Trophoblast cell (in vitro differentiated cells and primary cell): ENCODE measurements around the gene RAB18.

Experiments
- DNase-seq, 2 donors: peaks; one replicate each; pipeline ENCODE4 v3.0.0-alpha.2; 2016
- H2AFZ ChIP-seq: 2 replicates; pipeline ENCODE4 v1.6.1; 2013; ENCODE audit warnings: low read length, moderate library complexity, mild to moderate bottlenecking; ENCODE audit not compliant: insufficient read depth, poor library complexity
- H2AK5ac ChIP-seq: 2 replicates; pipeline ENCODE4 v1.6.1; 2013; ENCODE audit warnings: mild to moderate bottlenecking, low read length
- H2BK120ac ChIP-seq: 2 replicates; pipeline ENCODE4 v1.6.1; 2013; ENCODE audit warnings: low read length, mild to moderate bottlenecking, moderate library complexity; ENCODE audit not compliant: insufficient read depth, poor library complexity
- H2BK12ac ChIP-seq: 2 replicates; pipeline ENCODE4 v1.6.1; 2013; ENCODE audit warnings: mild to moderate bottlenecking, low read length, moderate library complexity
- H2BK5ac ChIP-seq: 2 replicates; pipeline ENCODE4 v1.6.1; 2013; ENCODE audit warnings: low read length, low read depth, moderate library complexity, mild to moderate bottlenecking; ENCODE audit not compliant: poor library complexity
- H3K14ac ChIP-seq: 2 replicates; pipeline ENCODE4 v1.6.1; 2013; ENCODE audit warnings: mild to moderate bottlenecking, low read length
- H3K18ac ChIP-seq: 2 replicates; pipeline ENCODE4 v1.6.1; 2013; ENCODE audit warnings: mild to moderate bottlenecking, low read length
- H3K23ac ChIP-seq: 2 replicates; pipeline ENCODE4 v1.6.1; 2013; ENCODE audit warnings: low read length
- H3K27ac ChIP-seq: 2 replicates; pipeline ENCODE4 v1.5.1; 2013; ENCODE audit warnings: low read depth, mild to moderate bottlenecking, inconsistent platforms, low read length, moderate library complexity
- H3K27me3 ChIP-seq: 2 replicates; pipeline ENCODE4 v1.6.1; 2013; ENCODE audit warnings: inconsistent platforms, mild to moderate bottlenecking, low read length, moderate library complexity; ENCODE audit not compliant: insufficient read depth
- H3K36me3 ChIP-seq, 2 experiments: 1 replicate in 1 of 2; 2 replicates in 1 of 2; pipeline ENCODE4 v1.6.1; 2013; ENCODE audit warnings: low read length in 2 of 2, mild to moderate bottlenecking in 2 of 2, moderate library complexity in 1 of 2; ENCODE audit not compliant: insufficient read depth in 2 of 2, control insufficient read depth in 1 of 2
- H3K4ac ChIP-seq: 2 replicates; pipeline ENCODE4 v1.6.1; 2013; ENCODE audit warnings: low read depth, mild to moderate bottlenecking, low read length, moderate library complexity
- H3K4me1 ChIP-seq, 2 experiments: 1 replicate in 1 of 2; 2 replicates in 1 of 2; pipeline ENCODE4 v1.6.1; 2013; ENCODE audit warnings: low read length in 2 of 2, mild to moderate bottlenecking in 2 of 2, moderate library complexity in 1 of 2; ENCODE audit not compliant: insufficient read depth in 2 of 2, control insufficient read depth in 1 of 2
- H3K4me2 ChIP-seq: 2 replicates; pipeline ENCODE4 v1.6.1; 2013; ENCODE audit warnings: inconsistent platforms, mild to moderate bottlenecking, low read length, moderate library complexity
- H3K4me3 ChIP-seq: 2 replicates; pipeline ENCODE4 v1.5.1; 2013; ENCODE audit warnings: mild to moderate bottlenecking, low read depth, low read length, inconsistent platforms
- H3K79me1 ChIP-seq: one replicate; pipeline ENCODE4 v1.6.1; 2013; ENCODE audit warnings: low read length
- H3K79me2 ChIP-seq: 2 replicates; pipeline ENCODE4 v1.6.1; 2013; ENCODE audit warnings: low read length, mild to moderate bottlenecking; ENCODE audit not compliant: control insufficient read depth, insufficient read depth, poor library complexity
- H3K9ac ChIP-seq: 2 replicates; pipeline ENCODE4 v1.6.1; 2013; ENCODE audit warnings: mild to moderate bottlenecking, low read length
- H3K9me3 ChIP-seq: 2 replicates; pipeline ENCODE4 v1.6.1; 2013; ENCODE audit warnings: low read depth, mild to moderate bottlenecking, control low read depth, inconsistent platforms, low read length; ENCODE audit not compliant: insufficient read depth
- H4K12ac ChIP-seq: 2 replicates; pipeline ENCODE4 v1.6.1; 2013; ENCODE audit warnings: low read depth, mild to moderate bottlenecking, low read length, moderate library complexity
- H4K8ac ChIP-seq: 2 replicates; pipeline ENCODE4 v1.6.1; 2013; ENCODE audit warnings: low read depth, mild to moderate bottlenecking, low read length, moderate library complexity
- H4K91ac ChIP-seq: one replicate; pipeline ENCODE4 v1.6.1; 2013; ENCODE audit warnings: low read depth, mild to moderate bottlenecking, low read length, moderate library complexity
- WGBS: extraction: QIAGEN DNeasy Blood & Tissue Kit; methylation state at CpG from one replicate; pipeline ENCODE4 v1.1.7; 2013; ENCODE audit warnings: missing lambda C conversion rate; ENCODE audit not compliant: insufficient read length, insufficient coverage; ENCODE audit errors: extremely low coverage; 5-methylcytosine and 5-hydroxymethylcytosine counted together

Gene RAB18

GRCh38 chr10:27536437-27536836, 32.3 kb downstream of the RAB18 start:
- Histone ChIP-seq H3K4me2 (no peak overlapping the region), H2BK12ac (no peak overlapping the region), H3K23ac (no peak overlapping the region), H3K4ac (no peak overlapping the region), H2BK120ac (no peak overlapping the region), H2BK5ac (no peak overlapping the region), H3K79me1 (no peaks in the 10 kb centered on the region), H4K8ac (no peak overlapping the region), H2AFZ (no peak overlapping the region), H3K27ac (no peak overlapping the region), H3K14ac (no peak overlapping the region), H3K4me3 (no peak overlapping the region), H4K91ac (no peak overlapping the region), H3K18ac (no peak overlapping the region), H2AK5ac (no peak overlapping the region), H4K12ac (no peak overlapping the region), H3K27me3 (no peaks in the 10 kb centered on the region), H3K36me3 (peaks cover 2 to 13% of the 10 kb centered on the region in 2 experiments), H3K79me2 (no peaks in the 10 kb centered on the region), H3K4me1 (no peaks in the 10 kb centered on the region), H3K9me3 (no peaks in the 10 kb centered on the region), H3K9ac (no peak overlapping the region)
- DNase-seq = no peak

GRCh38 chr10:27537166-27537565, 33.1 kb downstream of the RAB18 start:
- Histone ChIP-seq H4K8ac (no peak overlapping the region), H3K18ac (no peak overlapping the region), H3K9me3 (no peaks in the 10 kb centered on the region), H4K12ac (no peak overlapping the region), H2BK12ac (no peak overlapping the region), H3K4me1 (peaks cover 0 to 2% of the 10 kb centered on the region in 2 experiments), H2AK5ac (no peak overlapping the region), H4K91ac (no peak overlapping the region), H3K9ac (no peak overlapping the region), H3K36me3 (peaks cover 2 to 16% of the 10 kb centered on the region in 2 experiments), H2BK120ac (no peak overlapping the region), H3K27me3 (no peaks in the 10 kb centered on the region), H2BK5ac (no peak overlapping the region), H3K27ac (no peak overlapping the region), H3K4ac (no peak overlapping the region), H3K23ac (no peak overlapping the region), H2AFZ (no peak overlapping the region), H3K4me2 (no peak overlapping the region), H3K79me1 (no peaks in the 10 kb centered on the region), H3K14ac (no peak overlapping the region), H3K79me2 (no peaks in the 10 kb centered on the region), H3K4me3 (no peak overlapping the region)
- DNase-seq = no peak
- WGBS = no CpG with 5 or more reads among the region's 3 CpGs

- no peak overlapping the region for H3K4me3 ChIP-seq
- H3K36me3 ChIP-seq = peaks cover 5 to 19% of the 10 kb centered on the region in 2 experiments
- H3K4me1 ChIP-seq = peaks cover 0 to 2% of the 10 kb centered on the region in 2 experiments
- no peak for DNase-seq
- H2BK12ac ChIP-seq = no peak overlapping the region
- no peaks in the 10 kb centered on the region for H3K27me3 ChIP-seq
- no peaks in the 10 kb centered on the region for H3K79me2 ChIP-seq
- H4K12ac ChIP-seq = no peak overlapping the region
- no peak overlapping the region for H3K23ac ChIP-seq
- no peaks in the 10 kb centered on the region for H3K79me1 ChIP-seq
- H3K9me3 ChIP-seq = no peaks in the 10 kb centered on the region
- no peak overlapping the region for H3K18ac ChIP-seq
- H2BK120ac ChIP-seq = no peak overlapping the region
- no peak overlapping the region for H4K8ac ChIP-seq
- H3K4me2 ChIP-seq = no peak overlapping the region
- no peak overlapping the region for H3K14ac ChIP-seq
- H2AK5ac ChIP-seq = no peak overlapping the region
- H4K91ac ChIP-seq = no peak overlapping the region
- no peak overlapping the region for H3K27ac ChIP-seq
- H3K4ac ChIP-seq = no peak overlapping the region
- H2BK5ac ChIP-seq = no peak overlapping the region
- H2AFZ ChIP-seq = no peak overlapping the region
- H3K9ac ChIP-seq = no peak overlapping the region
Observed at GRCh38 chr10:27537787-27538186, 33.7 kb downstream of the RAB18 start.

GRCh38 chr10:27540672-27541071, 36.6 kb downstream of the RAB18 start:
- H2BK120ac ChIP-seq = no peak overlapping the region
- H3K79me2 ChIP-seq = no peaks in the 10 kb centered on the region
- H3K27ac ChIP-seq = no peak overlapping the region
- peaks cover 6 to 14% of the 10 kb centered on the region in 2 experiments for H3K36me3 ChIP-seq
- no peak overlapping the region for H3K18ac ChIP-seq
- H3K9me3 ChIP-seq = no peaks in the 10 kb centered on the region
- H4K91ac ChIP-seq = no peak overlapping the region
- no peaks in the 10 kb centered on the region for H3K27me3 ChIP-seq
- no peak for DNase-seq
- H3K4me2 ChIP-seq = no peak overlapping the region
- H3K79me1 ChIP-seq = no peaks in the 10 kb centered on the region
- H3K9ac ChIP-seq = no peak overlapping the region
- no peak overlapping the region for H2BK5ac ChIP-seq
- peaks cover 0 to 2% of the 10 kb centered on the region in 2 experiments for H3K4me1 ChIP-seq
- H3K14ac ChIP-seq = no peak overlapping the region
- no peak overlapping the region for H3K4me3 ChIP-seq
- no peak overlapping the region for H3K23ac ChIP-seq
- H4K8ac ChIP-seq = no peak overlapping the region
- H2AFZ ChIP-seq = no peak overlapping the region
- no CpG with 5 or more reads among the region's 1 CpG for WGBS
- no peak overlapping the region for H2AK5ac ChIP-seq
- H4K12ac ChIP-seq = no peak overlapping the region
- H2BK12ac ChIP-seq = no peak overlapping the region
- no peak overlapping the region for H3K4ac ChIP-seq
